DND-41 (cell line): ENCODE results near the gene FOXL1.

Experiments
- ATAC-seq: fragments of 200-7000 bp; cut with Tn5 transposase; 3 replicates; pipeline ENCODE4 v1.9.1; 2021; ENCODE audit warnings: low read depth; ENCODE audit not compliant: insufficient read depth
- DNase-seq: peaks from one replicate; pipeline ENCODE4 v3.0.0-alpha.2; 2020
- H2AFZ ChIP-seq: 2 replicates; pipeline ENCODE4 v1.6.0; 2012; ENCODE audit warnings: low read depth, low read length
- H3K27ac ChIP-seq: 2 replicates; pipeline ENCODE4 v1.5.1; 2012; ENCODE audit warnings: low read length, inconsistent platforms
- H3K27me3 ChIP-seq: fragments of 200-600 bp; sonication (generic); 2 replicates; pipeline ENCODE4 v1.6.0; 2012; ENCODE audit warnings: low read length, mild to moderate bottlenecking, inconsistent platforms; ENCODE audit not compliant: insufficient read depth, poor library complexity
- H3K36me3 ChIP-seq: 2 replicates; pipeline ENCODE4 v1.5.1; 2012; ENCODE audit warnings: low read length, inconsistent platforms; ENCODE audit not compliant: insufficient read depth
- H3K4me1 ChIP-seq: 2 replicates; pipeline ENCODE4 v1.5.1; 2012; ENCODE audit warnings: mild to moderate bottlenecking, low read length; ENCODE audit not compliant: insufficient read depth
- H3K4me2 ChIP-seq: 2 replicates; pipeline ENCODE4 v1.6.0; 2012; ENCODE audit warnings: mild to moderate bottlenecking, moderate library complexity, low read length, inconsistent platforms; ENCODE audit not compliant: insufficient read depth
- H3K4me3 ChIP-seq, 2 experiments: fragments of 200-600 bp in 1 of 2; shearing (Covaris generic) in 1 of 2; 2 replicates each; pipeline ENCODE4 v1.5.1; 2012 to 2016; ENCODE audit warnings: inconsistent platforms in 2 of 2, low read length in 2 of 2, mild to moderate bottlenecking in 2 of 2, low read depth in 1 of 2, moderate library complexity in 1 of 2
- H3K79me2 ChIP-seq: 2 replicates; pipeline ENCODE4 v1.6.0; 2012; ENCODE audit warnings: low read length, inconsistent platforms; ENCODE audit not compliant: insufficient read depth
- H3K9ac ChIP-seq: 2 replicates; pipeline ENCODE4 v1.6.0; 2012; ENCODE audit warnings: low read depth, mild to moderate bottlenecking, inconsistent platforms, low read length, moderate library complexity
- H3K9me3 ChIP-seq: 2 replicates; pipeline ENCODE4 v1.5.1; 2012; ENCODE audit warnings: low read length, moderate library complexity, mild to moderate bottlenecking, inconsistent platforms; ENCODE audit not compliant: insufficient read depth, severe bottlenecking
- H4K20me1 ChIP-seq: 2 replicates; pipeline ENCODE4 v1.6.0; 2012; ENCODE audit warnings: low read length; ENCODE audit not compliant: insufficient read depth
- EZH2 ChIP-seq: IDR thresholded peaks from 3 replicates; pipeline ENCODE4 v1.6.1; 2012; ENCODE audit warnings: borderline replicate concordance, low read depth, mild to moderate bottlenecking, moderate library complexity, low read length, inconsistent platforms; ENCODE audit not compliant: severe bottlenecking
- TF ChIP-seq, protein P1 (sequence below): IDR thresholded peaks from 2 replicates; pipeline ENCODE4 v1.5.1; 2012; ENCODE audit warnings: borderline replicate concordance, low read length, moderate library complexity, mild to moderate bottlenecking; ENCODE audit not compliant: poor library complexity, severe bottlenecking; ENCODE audit errors: extremely low read depth

Gene FOXL1

DNA sequence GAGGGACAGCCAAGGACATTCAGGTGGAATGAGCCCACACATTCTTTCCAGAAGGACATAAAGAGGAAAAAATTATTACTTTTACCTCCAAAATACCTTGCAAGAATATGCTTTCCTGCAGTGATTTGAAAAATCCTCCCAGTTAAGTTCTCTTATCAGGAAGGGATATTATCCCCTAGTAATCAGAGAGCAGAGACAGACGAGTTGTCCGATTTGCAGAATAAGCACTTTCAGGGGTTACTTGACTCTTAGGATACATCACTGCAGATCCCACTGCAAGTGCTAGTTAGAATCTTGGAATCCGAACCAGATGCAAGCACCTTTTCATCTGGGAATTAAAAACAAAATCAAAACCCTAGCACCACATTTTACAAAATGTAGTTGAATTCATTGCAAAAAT, 33.6 kb downstream of the FOXL1 start:
- Histone ChIP-seq H3K27ac (no peak overlapping the region), H3K79me2 (no peaks in the 10 kb centered on the region)
- TF ChIP-seq, protein P1, sequence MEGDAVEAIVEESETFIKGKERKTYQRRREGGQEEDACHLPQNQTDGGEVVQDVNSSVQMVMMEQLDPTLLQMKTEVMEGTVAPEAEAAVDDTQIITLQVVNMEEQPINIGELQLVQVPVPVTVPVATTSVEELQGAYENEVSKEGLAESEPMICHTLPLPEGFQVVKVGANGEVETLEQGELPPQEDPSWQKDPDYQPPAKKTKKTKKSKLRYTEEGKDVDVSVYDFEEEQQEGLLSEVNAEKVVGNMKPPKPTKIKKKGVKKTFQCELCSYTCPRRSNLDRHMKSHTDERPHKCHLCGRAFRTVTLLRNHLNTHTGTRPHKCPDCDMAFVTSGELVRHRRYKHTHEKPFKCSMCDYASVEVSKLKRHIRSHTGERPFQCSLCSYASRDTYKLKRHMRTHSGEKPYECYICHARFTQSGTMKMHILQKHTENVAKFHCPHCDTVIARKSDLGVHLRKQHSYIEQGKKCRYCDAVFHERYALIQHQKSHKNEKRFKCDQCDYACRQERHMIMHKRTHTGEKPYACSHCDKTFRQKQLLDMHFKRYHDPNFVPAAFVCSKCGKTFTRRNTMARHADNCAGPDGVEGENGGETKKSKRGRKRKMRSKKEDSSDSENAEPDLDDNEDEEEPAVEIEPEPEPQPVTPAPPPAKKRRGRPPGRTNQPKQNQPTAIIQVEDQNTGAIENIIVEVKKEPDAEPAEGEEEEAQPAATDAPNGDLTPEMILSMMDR: no peak
- no peak for TF ChIP-seq EZH2

GRCh38 chr16:86614699-86615098, 36.4 kb downstream of the FOXL1 start:
- H3K4me2 ChIP-seq: no peak overlapping the region
- no peak overlapping the region for H3K27ac ChIP-seq
- no peak overlapping the region for H3K4me3 ChIP-seq
- DNase-seq (no peak), ATAC-seq (no peak)
- H3K27me3 ChIP-seq: peaks cover 4% of the 10 kb centered on the region
- no peaks in the 10 kb centered on the region for H3K4me1 ChIP-seq
- no peak overlapping the region for H3K9ac ChIP-seq
- no peaks in the 10 kb centered on the region for H3K36me3 ChIP-seq
- H2AFZ ChIP-seq: no peak overlapping the region
- no peaks in the 10 kb centered on the region; the same call in 1 of the 2 replicates for H4K20me1 ChIP-seq
- H3K79me2 ChIP-seq: no peaks in the 10 kb centered on the region
- no peaks in the 10 kb centered on the region for H3K9me3 ChIP-seq
- TF ChIP-seq EZH2: no peak
- TF ChIP-seq, protein P1: no peak

More for the DNA sequence above, 33.6 kb downstream of the FOXL1 start:
- Histone ChIP-seq H3K4me1 (no peaks in the 10 kb centered on the region), H3K4me3 (no peak overlapping the region), H3K36me3 (no peaks in the 10 kb centered on the region), H2AFZ (no peak overlapping the region), H3K9ac (no peak overlapping the region), H4K20me1 (no peaks in the 10 kb centered on the region; the same call in 1 of the 2 replicates), H3K4me2 (no peak overlapping the region), H3K27me3 (peaks cover 3% of the 10 kb centered on the region), H3K9me3 (no peaks in the 10 kb centered on the region)
- ATAC-seq (no peak), DNase-seq (no peak)

DNA sequence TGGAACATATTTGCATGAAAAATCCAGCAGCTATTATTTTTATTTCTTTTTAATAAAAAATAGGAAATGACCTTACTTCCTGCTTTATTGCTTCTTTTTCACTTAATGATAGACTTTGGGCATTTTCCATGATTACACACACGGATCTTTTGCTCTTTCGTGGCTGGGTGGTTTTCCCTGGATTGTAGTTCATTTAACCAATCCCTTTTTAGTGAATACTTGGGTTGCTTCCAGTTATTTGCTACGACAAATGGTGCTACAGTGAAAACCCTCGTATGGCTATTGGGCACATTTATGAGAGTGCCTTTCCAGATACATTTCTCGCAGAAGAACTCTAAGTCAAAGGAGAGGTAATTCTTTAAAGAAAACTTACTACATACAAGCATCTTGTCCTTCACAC, 38.6 kb downstream of the FOXL1 start:
- Histone ChIP-seq H3K9ac (no peak overlapping the region), H4K20me1 (no peaks in the 10 kb centered on the region), H3K4me2 (no peak overlapping the region), H3K79me2 (no peaks in the 10 kb centered on the region), H2AFZ (no peak overlapping the region), H3K27ac (no peak overlapping the region), H3K4me1 (no peaks in the 10 kb centered on the region), H3K9me3 (no peaks in the 10 kb centered on the region), H3K36me3 (no peaks in the 10 kb centered on the region), H3K27me3 (peaks cover 6% of the 10 kb centered on the region), H3K4me3 (no peak overlapping the region)
- no peak for ATAC-seq
- DNase-seq: no peak
- TF ChIP-seq EZH2: no peak
- TF ChIP-seq, protein P1: no peak
